Ascending aorta (tissue), 2 donors: ENCODE results near the gene FLACC1. TPM values are rescaled to one million over a fixed set of nuclear protein-coding genes. Genes with fewer than 3 reads are reported as not detected.

ENCODE experiments used
- DNase-seq, 2 donors: peaks; one replicate each; pipeline ENCODE4 v3.0.0-alpha.2; 2019; ENCODE audit warnings: low spot score in 2 of 2
- H3K27ac ChIP-seq, 2 donors: fragments of 200-600 bp; sonication (generic); one replicate each; pipeline ENCODE4 v1.5.1; 2016 to 2017; ENCODE audit warnings: mild to moderate bottlenecking in 1 of 2
- H3K27me3 ChIP-seq: fragments of 200-600 bp; sonication (generic); one replicate; pipeline ENCODE4 v1.5.1; 2017
- H3K36me3 ChIP-seq, 2 donors: fragments of 200-600 bp; sonication (generic); one replicate each; pipeline ENCODE4 v1.5.1; 2016
- H3K4me1 ChIP-seq, 2 donors: fragments of 200-600 bp; sonication (generic); one replicate each; pipeline ENCODE4 v1.5.1; 2016 to 2017; ENCODE audit warnings: mild to moderate bottlenecking in 1 of 2
- H3K4me3 ChIP-seq, 2 donors: fragments of 200-600 bp; sonication (generic); one replicate each; pipeline ENCODE4 v1.5.1; 2016 to 2017; ENCODE audit warnings: mild to moderate bottlenecking in 1 of 2
- H3K9me3 ChIP-seq, 2 donors: fragments of 200-600 bp; sonication (generic); one replicate each; pipeline ENCODE4 v1.5.1; 2016
- intact Hi-C: fragments of 100-400 bp; cut with DNase I; formaldehyde crosslinking; loops from one replicate; pipeline ENCODE4 v1.15.1; 2023
- total RNA-seq: library from RNA; depleted of rRNA; stranded (reverse); fragments of >200 nt; gene quantifications from one replicate; pipeline ENCODE4 v1.1.0, GENCODE V29; 2016
- TF ChIP-seq, protein P1 (sequence below), 3 experiments: fragments of 200-600 bp in 2 of 3; fragments of 450-650 bp in 1 of 3; sonication (generic) in 2 of 3; IDR thresholded peaks; one replicate each; pipeline ENCODE4 v1.5.1; 2016 to 2019; ENCODE audit warnings: antibody characterized with exemption in 3 of 3, mild to moderate bottlenecking in 1 of 3, moderate library complexity in 1 of 3

Gene FLACC1
- total RNA-seq, 1 donor from 2014 or later: 0.32 TPM

- H3K36me3 ChIP-seq: peaks cover 6 to 25% of the 10 kb centered on the region in 2 donors
These were observed 89.7 kb downstream of the FLACC1 start for GRCh38 chr2:201267278-201268030.

DNA sequence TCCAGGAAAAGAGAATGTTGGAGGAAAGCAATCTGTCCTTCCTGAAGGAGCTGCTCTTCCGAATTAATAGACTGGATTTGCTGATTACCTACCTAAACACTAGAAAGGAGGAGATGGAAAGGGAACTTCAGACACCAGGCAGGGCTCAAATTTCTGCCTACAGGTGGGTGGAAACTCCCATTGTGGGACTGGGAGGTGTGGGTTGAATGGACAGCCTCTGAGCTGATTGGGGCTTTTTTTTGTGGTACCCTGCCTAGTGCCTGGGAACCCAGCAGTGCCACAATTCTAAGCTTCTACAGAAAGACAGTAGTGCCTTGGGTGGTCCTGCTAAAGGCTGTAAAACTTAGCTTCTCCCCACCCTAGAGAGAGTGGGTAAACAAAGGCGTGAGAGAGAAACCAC is 90.5 kb downstream of the FLACC1 start:
- Histone ChIP-seq H3K36me3 (peaks cover 3 to 18% of the 10 kb centered on the region in 2 donors), H3K27ac (no peak overlapping the region), H3K27me3 (no peaks in the 10 kb centered on the region), H3K9me3 (no peaks in the 10 kb centered on the region), H3K4me3 (no peak overlapping the region), H3K4me1 (no peaks in the 10 kb centered on the region)
- no peak for DNase-seq
- intact Hi-C loops: no loop called here
- TF ChIP-seq, protein P1, sequence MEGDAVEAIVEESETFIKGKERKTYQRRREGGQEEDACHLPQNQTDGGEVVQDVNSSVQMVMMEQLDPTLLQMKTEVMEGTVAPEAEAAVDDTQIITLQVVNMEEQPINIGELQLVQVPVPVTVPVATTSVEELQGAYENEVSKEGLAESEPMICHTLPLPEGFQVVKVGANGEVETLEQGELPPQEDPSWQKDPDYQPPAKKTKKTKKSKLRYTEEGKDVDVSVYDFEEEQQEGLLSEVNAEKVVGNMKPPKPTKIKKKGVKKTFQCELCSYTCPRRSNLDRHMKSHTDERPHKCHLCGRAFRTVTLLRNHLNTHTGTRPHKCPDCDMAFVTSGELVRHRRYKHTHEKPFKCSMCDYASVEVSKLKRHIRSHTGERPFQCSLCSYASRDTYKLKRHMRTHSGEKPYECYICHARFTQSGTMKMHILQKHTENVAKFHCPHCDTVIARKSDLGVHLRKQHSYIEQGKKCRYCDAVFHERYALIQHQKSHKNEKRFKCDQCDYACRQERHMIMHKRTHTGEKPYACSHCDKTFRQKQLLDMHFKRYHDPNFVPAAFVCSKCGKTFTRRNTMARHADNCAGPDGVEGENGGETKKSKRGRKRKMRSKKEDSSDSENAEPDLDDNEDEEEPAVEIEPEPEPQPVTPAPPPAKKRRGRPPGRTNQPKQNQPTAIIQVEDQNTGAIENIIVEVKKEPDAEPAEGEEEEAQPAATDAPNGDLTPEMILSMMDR (IDR thresholded peaks at IDR 0.05): no peak

More at GRCh38 chr2:201267278-201268030, 89.7 kb downstream of the FLACC1 start:
- Histone ChIP-seq H3K4me3 (no peak overlapping the region), H3K4me1 (no peaks in the 10 kb centered on the region), H3K27ac (no peak overlapping the region), H3K27me3 (no peaks in the 10 kb centered on the region), H3K9me3 (no peaks in the 10 kb centered on the region)
- intact Hi-C loops: no loop called here
- TF ChIP-seq, protein P1 (IDR thresholded peaks at IDR 0.05): no peak
- DNase-seq: no peak

DNA sequence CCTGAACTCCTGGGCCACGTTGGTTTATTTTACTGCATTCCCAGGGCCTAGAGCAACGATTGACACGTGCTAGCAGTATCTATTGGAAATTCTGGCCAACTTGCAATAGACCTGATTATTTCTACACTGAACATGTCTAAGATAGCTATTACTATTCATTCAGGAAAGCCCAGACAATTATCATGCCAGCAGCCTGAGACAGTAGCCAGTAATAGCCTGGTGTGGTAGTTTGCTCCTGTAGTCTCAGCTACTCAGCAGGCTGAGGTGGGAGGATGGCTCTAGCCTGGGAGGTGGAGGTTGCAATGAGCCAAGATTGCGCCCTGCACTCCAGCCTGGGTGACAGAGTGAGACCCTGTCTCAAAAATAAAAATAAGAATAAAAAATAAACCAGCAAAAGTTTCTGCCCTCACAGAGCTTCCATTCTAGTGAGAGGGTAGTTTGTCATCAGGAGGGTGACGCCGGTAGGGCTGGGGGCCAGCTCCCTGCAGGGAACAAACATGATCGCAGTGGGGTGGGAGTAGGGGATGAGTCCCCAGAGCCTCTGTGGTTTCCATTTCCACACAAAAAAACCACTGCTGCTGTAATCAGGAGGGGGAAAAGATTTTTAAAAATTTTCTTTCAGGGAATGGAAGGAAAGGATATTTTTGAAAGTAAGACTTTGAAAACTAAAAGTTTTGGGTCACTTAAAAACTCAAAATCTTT is 92.5 kb downstream of the FLACC1 start:
- intact Hi-C loops: no loop called here
- no peak for DNase-seq
- no peaks in the 10 kb centered on the region for H3K9me3 ChIP-seq

DNA sequence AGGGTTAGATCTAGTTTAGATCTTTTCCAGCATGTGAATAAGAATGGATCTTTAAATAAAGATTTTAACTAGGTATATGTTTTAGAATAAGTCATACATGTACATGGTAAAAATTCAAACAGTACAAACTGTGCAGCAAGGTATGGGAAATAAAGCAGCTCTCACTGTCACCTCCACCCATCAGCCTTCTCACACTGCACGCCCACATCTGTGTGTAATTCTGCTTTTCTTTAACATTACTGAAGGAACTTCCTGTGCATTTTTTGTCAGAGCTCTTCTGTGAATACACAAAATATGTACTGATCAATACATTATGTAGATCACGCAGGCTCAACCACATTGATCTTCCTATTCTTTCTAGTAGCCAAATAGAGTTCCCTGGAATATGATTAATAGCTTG is 93.4 kb downstream of the FLACC1 start:
- no peak overlapping the region for H3K27ac ChIP-seq
- peaks cover 2 to 14% of the 10 kb centered on the region in 2 donors for H3K4me1 ChIP-seq
- H3K27me3 ChIP-seq: no peaks in the 10 kb centered on the region
- H3K36me3 ChIP-seq: peaks cover 0 to 12% of the 10 kb centered on the region in 2 donors
- intact Hi-C loops: no loop called here
- no peak overlapping the region for H3K4me3 ChIP-seq
- TF ChIP-seq, protein P1 (IDR thresholded peaks at IDR 0.05): no peak
- no peaks in the 10 kb centered on the region for H3K9me3 ChIP-seq
- DNase-seq: no peak

More for the DNA sequence above, 92.5 kb downstream of the FLACC1 start:
- H3K27ac ChIP-seq: no peak overlapping the region
- H3K36me3 ChIP-seq: peaks cover 3 to 18% of the 10 kb centered on the region in 2 donors
- no peak overlapping the region for H3K4me3 ChIP-seq
- H3K4me1 ChIP-seq: peaks cover 2 to 6% of the 10 kb centered on the region in 2 donors
- TF ChIP-seq, protein P1 (IDR thresholded peaks at IDR 0.05): no peak
- H3K27me3 ChIP-seq: no peaks in the 10 kb centered on the region

- Histone ChIP-seq H3K36me3 (peaks cover 0 to 12% of the 10 kb centered on the region in 2 donors), H3K4me1 (peaks cover 2 to 15% of the 10 kb centered on the region in 2 donors), H3K9me3 (no peaks in the 10 kb centered on the region), H3K27ac (no peak overlapping the region), H3K4me3 (no peak overlapping the region), H3K27me3 (no peaks in the 10 kb centered on the region)
- DNase-seq: no peak
- TF ChIP-seq, protein P1 (IDR thresholded peaks at IDR 0.05): no peak
- intact Hi-C loops: no loop called here
These were observed 94.4 kb downstream of the FLACC1 start for GRCh38 chr2:201262718-201263117.
